Endothelial cell (in vitro differentiated cells): ENCODE results near the gene ZNF512B. TPM values are rescaled to one million over a fixed set of nuclear protein-coding genes. Genes with fewer than 3 reads are reported as not detected.
A peak's percentile ranks its signal among the peaks of the same experiment; 100 is the strongest.

Source experiments
- DNase-seq: peaks from one replicate; pipeline ENCODE4 v3.0.0; 2021; ENCODE audit warnings: low spot score
- H3K27ac Mint-ChIP-seq: one replicate; pipeline ENCODE4 v1.8.0; 2021; ENCODE audit warnings: mixed read lengths, inconsistent platforms; ENCODE audit not compliant: unreplicated experiment
- H3K27me3 Mint-ChIP-seq: one replicate; pipeline ENCODE4 v1.8.0; 2021; ENCODE audit warnings: mild to moderate bottlenecking, moderate library complexity, mixed read lengths, inconsistent platforms; ENCODE audit not compliant: unreplicated experiment
- H3K36me3 Mint-ChIP-seq: one replicate; pipeline ENCODE4 v1.8.0; 2021; ENCODE audit warnings: mild to moderate bottlenecking, low read depth, mixed read lengths, inconsistent platforms; ENCODE audit not compliant: unreplicated experiment
- H3K4me1 Mint-ChIP-seq: one replicate; pipeline ENCODE4 v1.8.0; 2021; ENCODE audit warnings: mild to moderate bottlenecking, mixed read lengths, inconsistent platforms; ENCODE audit not compliant: unreplicated experiment
- H3K4me3 Mint-ChIP-seq: one replicate; pipeline ENCODE4 v1.8.0; 2021; ENCODE audit warnings: mild to moderate bottlenecking, mixed read lengths, inconsistent platforms; ENCODE audit not compliant: unreplicated experiment
- H3K9me3 Mint-ChIP-seq: one replicate; pipeline ENCODE4 v1.8.0; 2021; ENCODE audit warnings: mixed read lengths, inconsistent platforms; ENCODE audit not compliant: unreplicated experiment
- CTCF ChIP-seq: fragments of 200-600 bp; sonication (generic); IDR thresholded peaks from one replicate; pipeline ENCODE4 v1.5.0; 2021; ENCODE audit warnings: antibody characterized with exemption; ENCODE audit not compliant: unreplicated experiment
- total RNA-seq: library from RNA; stranded (reverse); fragmentation: NEBNext Ultra II Directional; extraction: Animal tissue kit (Norgen Biotek cat#: 25700); gene quantifications from one replicate; pipeline ENCODE4 v1.2.1, GENCODE V29; 2021; ENCODE audit not compliant: unreplicated experiment

ZNF512B gene
- total RNA-seq, 1 donor from 2014 or later, result 40.8 TPM

- Mint-ChIP-seq H3K4me1 (peaks cover 14% of the 10 kb centered on the region), H3K9me3 (no peaks in the 10 kb centered on the region), H3K4me3 (peak overlapping the region; percentile 90), H3K36me3 (peaks cover 12% of the 10 kb centered on the region), H3K27ac (no peak overlapping the region), H3K27me3 (peaks cover 3% of the 10 kb centered on the region)
- DNase-seq, result no peak
- TF ChIP-seq CTCF, result no peak
Observed at GRCh38 chr20:63968136-63968927, 1.4 kb downstream of the ZNF512B start.

- no peak overlapping the region for H3K27ac Mint-ChIP-seq
- peaks cover 9% of the 10 kb centered on the region for H3K36me3 Mint-ChIP-seq
- TF ChIP-seq CTCF, result no peak
- no peak for DNase-seq
- H3K9me3 Mint-ChIP-seq, result no peaks in the 10 kb centered on the region
- peaks cover 2% of the 10 kb centered on the region for H3K27me3 Mint-ChIP-seq
- H3K4me3 Mint-ChIP-seq, result no peak overlapping the region
- peaks cover 8% of the 10 kb centered on the region for H3K4me1 Mint-ChIP-seq
Observed at GRCh38 chr20:63967330-63968135, 2.2 kb downstream of the ZNF512B start.

GRCh38 chr20:63966944-63967322 lies 2.8 kb downstream of the ZNF512B start:
- Mint-ChIP-seq H3K27ac (no peak overlapping the region), H3K27me3 (peaks cover 2% of the 10 kb centered on the region), H3K9me3 (no peaks in the 10 kb centered on the region), H3K4me1 (peaks cover 3% of the 10 kb centered on the region), H3K36me3 (peaks cover 9% of the 10 kb centered on the region), H3K4me3 (no peak overlapping the region)
- no peak for TF ChIP-seq CTCF
- no peak for DNase-seq

GRCh38 chr20:63966172-63966943 lies 3.4 kb downstream of the ZNF512B start:
- H3K4me1 Mint-ChIP-seq, result peaks cover 3% of the 10 kb centered on the region

More at GRCh38 chr20:63966172-63966943, 3.4 kb downstream of the ZNF512B start:
- Mint-ChIP-seq H3K27ac (no peak overlapping the region), H3K4me3 (no peak overlapping the region), H3K36me3 (peaks cover 9% of the 10 kb centered on the region), H3K9me3 (no peaks in the 10 kb centered on the region), H3K27me3 (peaks cover 2% of the 10 kb centered on the region)
- no peak for DNase-seq
- no peak for TF ChIP-seq CTCF
